Sigmoid colon (tissue), 4 donors: ENCODE results near the gene PRRT4.

Source experiments
- CTCF ChIP-seq, 4 experiments: fragments of 450-650 bp in 3 of 4; fragments of 200-600 bp in 1 of 4; IDR thresholded peaks; one replicate each; pipeline ENCODE4 v1.5.1; 2016 to 2019; ENCODE audit warnings: antibody characterized with exemption in 4 of 4, mild to moderate bottlenecking in 3 of 4, moderate library complexity in 2 of 4
- POLR2AphosphoS5 ChIP-seq, 4 donors: sonication (generic); formaldehyde crosslinking; IDR thresholded peaks; one replicate each; pipeline ENCODE4 v1.6.1; 2017; ENCODE audit warnings: antibody characterized with exemption in 4 of 4

- no peak for TF ChIP-seq CTCF (IDR thresholded peaks at IDR 0.05)
- no peak for TF ChIP-seq POLR2AphosphoS5 (IDR thresholded peaks at IDR 0.05)
Measured at GRCh38 chr7:128323459-128324367, 37.8 kb downstream of the PRRT4 start.
